GM12878 (cell line): Measurements from ENCODE around the gene NCDN. TPM values are rescaled to one million over a fixed set of nuclear protein-coding genes. Genes with fewer than 3 reads are reported as not detected.

Experiments
- ATAC-seq: fragments of 200-7000 bp; cut with Tn5 transposase; 3 replicates; pipeline ENCODE4 v1.9.1; 2020; ENCODE audit warnings: mild to moderate bottlenecking, moderate library complexity
- BruUV-seq: library from RNA; stranded (reverse); fragments of 400-500 nt; replicated peaks from 2 replicates; lab custom pipeline; 2021; lab: Mats Ljungman, UMichigan
- CTCF ChIA-PET: fragments of 300-600 bp; sonication (Branson Sonifier 250); formaldehyde crosslinking; extraction: SDS; loops from one replicate; lab custom pipeline; 2021; ENCODE audit warnings: inconsistent platforms; lab: Yijun Ruan, JAX
- POLR2A ChIA-PET: fragments of 350-600 bp; formaldehyde crosslinking; extraction: SDS; loops from one replicate; lab custom pipeline; 2021; ENCODE audit warnings: inconsistent platforms; lab: Charles Lee
- RAD21 ChIA-PET: fragments of 300-600 bp; sonication (Branson Sonifier 250); formaldehyde crosslinking; loops from one replicate; lab custom pipeline; 2023; ENCODE audit warnings: antibody characterized with exemption; ENCODE audit not compliant: unreplicated experiment; lab: Charles Lee
- SMC1A ChIA-PET: fragments of 300-600 bp; sonication (Branson Sonifier 250); formaldehyde crosslinking; loops from one replicate; lab custom pipeline; 2023; ENCODE audit not compliant: unreplicated experiment, uncharacterized antibody; lab: Charles Lee
- DNase-seq: peaks from one replicate; pipeline ENCODE4 v3.0.0-alpha.2; 2011; ENCODE audit warnings: low read depth, low spot score
- FAIRE-seq: peaks from 3 replicates; lab custom pipeline; 2011; peaks lifted over from hg19 to GRCh38; lab: Jason Lieb, UNC
- H2AFZ ChIP-seq: 2 replicates; pipeline ENCODE4 v1.6.0; 2011; ENCODE audit warnings: low read depth, low read length, control low read depth; ENCODE audit not compliant: control insufficient read depth
- H3K27ac ChIP-seq: 2 replicates; pipeline ENCODE4 v1.5.1; 2011; ENCODE audit warnings: control low read depth; ENCODE audit not compliant: control insufficient read depth, insufficient read depth
- H3K27me3 ChIP-seq, 2 experiments: replicated peaks in 1 of 2; 2 replicates each; pipeline versions ENCODE4 v1.6.0 to v1.6.1; 2011; ENCODE audit warnings: low read length in 1 of 2; ENCODE audit not compliant: control insufficient read depth in 2 of 2, insufficient read depth in 2 of 2
- H3K36me3 ChIP-seq, 2 experiments: 2 replicates each; pipeline ENCODE4 v1.5.1; 2011; ENCODE audit warnings: low read length in 1 of 2; ENCODE audit not compliant: control insufficient read depth in 2 of 2, insufficient read depth in 2 of 2
- H3K4me1 ChIP-seq: 2 replicates; pipeline ENCODE4 v1.6.1; 2011; ENCODE audit warnings: mild to moderate bottlenecking, low read length, moderate library complexity, mixed read lengths; ENCODE audit not compliant: control insufficient read depth, insufficient read depth
- H3K4me2 ChIP-seq: 2 replicates; pipeline ENCODE4 v1.6.0; 2011; ENCODE audit warnings: control low read depth; ENCODE audit not compliant: control insufficient read depth, insufficient read depth
- H3K4me3 ChIP-seq: fragments of 200-600 bp; sonication (generic); 2 replicates; pipeline ENCODE4 v1.5.1; 2016
- H3K79me2 ChIP-seq: 2 replicates; pipeline ENCODE4 v1.6.0; 2011; ENCODE audit warnings: low read length; ENCODE audit not compliant: control insufficient read depth, insufficient read depth
- H3K9ac ChIP-seq: 2 replicates; pipeline ENCODE4 v1.8.0; 2011; ENCODE audit warnings: low read length, control low read depth, mixed read lengths; ENCODE audit not compliant: control insufficient read depth, insufficient read depth
- H3K9me3 ChIP-seq: replicated peaks from 3 replicates; pipeline ENCODE4 v1.5.1; 2011; ENCODE audit warnings: mild to moderate bottlenecking, low read length; ENCODE audit not compliant: control insufficient read depth, insufficient read depth
- H4K20me1 ChIP-seq: 2 replicates; pipeline ENCODE4 v1.6.0; 2011; ENCODE audit not compliant: control insufficient read depth, insufficient read depth
- BRCA1 ChIP-seq: IDR thresholded peaks from 2 replicates; pipeline ENCODE4 v1.6.1; 2011; ENCODE audit warnings: low read depth, low read length, improper control_type of control experiment
- ESRRA ChIP-seq: IDR thresholded peaks from 2 replicates; pipeline ENCODE4 v1.6.1; 2012; ENCODE audit warnings: mild to moderate bottlenecking, low read length, improper control_type of control experiment
- FOS ChIP-seq: IDR thresholded peaks from 3 replicates; pipeline ENCODE4 v1.6.1; 2011; ENCODE audit warnings: borderline replicate concordance; ENCODE audit not compliant: insufficient read length; ENCODE audit errors: extremely low read depth
- GATAD2B ChIP-seq: fragments of 450-650 bp; conservative IDR thresholded peaks from 2 replicates; pipeline ENCODE4 v1.6.1; 2017; ENCODE audit warnings: low read depth, mild to moderate bottlenecking, moderate library complexity
- NKRF ChIP-seq: fragments of 450-650 bp; conservative IDR thresholded peaks from 2 replicates; pipeline ENCODE4 v1.6.1; 2017; ENCODE audit warnings: mild to moderate bottlenecking, moderate library complexity
- POU2F2 ChIP-seq: IDR thresholded peaks from 3 replicates; pipeline ENCODE4 v1.6.1; 2011; ENCODE audit warnings: low read depth, mild to moderate bottlenecking, low read length, borderline replicate concordance
- SIX5 ChIP-seq: IDR thresholded peaks from 2 replicates; pipeline ENCODE4 v1.6.1; 2011; ENCODE audit warnings: mild to moderate bottlenecking, low read depth, low read length, moderate library complexity; ENCODE audit not compliant: severe bottlenecking
- STAT1 ChIP-seq: fragments of 450-650 bp; conservative IDR thresholded peaks from 2 replicates; pipeline ENCODE4 v1.6.1; 2014; ENCODE audit warnings: antibody characterized with exemption, mild to moderate bottlenecking
- ZNF622 ChIP-seq: fragments of 450-650 bp; IDR thresholded peaks from 2 replicates; pipeline ENCODE4 v1.6.1; 2017; ENCODE audit warnings: mild to moderate bottlenecking, inconsistent platforms
- WGBS: methylation state at CpG from one replicate; pipeline ENCODE4 v1.1.6; 2016; ENCODE audit warnings: low lambda C conversion rate; ENCODE audit not compliant: insufficient replicate concordance, insufficient coverage; ENCODE audit errors: missing lambda C conversion rate; 5-methylcytosine and 5-hydroxymethylcytosine counted together
- in situ Hi-C: fragments of 300-500 bp; cut with MboI; formaldehyde crosslinking; loops from 9 replicates; pipeline ENCODE4 v1.14.3; 2018; ENCODE audit warnings: mixed read lengths
- intact Hi-C: fragments of 100-400 bp; cut with micrococcal nuclease; formaldehyde crosslinking; loops from one replicate; pipeline ENCODE4 v1.14.2; 2022; ENCODE audit not compliant: unreplicated experiment
- polyA plus RNA-seq, 11 experiments: library from polyadenylated mRNA; depleted of rRNA in 4 of 11; unstranded in 6 of 11; stranded (reverse) in 5 of 11; fragments of >200 nt; fragmentation: Nextera tagmentation in 4 of 11; fragmentation: Illumina TruSeq in 1 of 11; extraction: Ambion mirVana in 4 of 11; extraction: Trizol in 1 of 11; gene quantifications; 1 replicate in 1 of 11; 2 replicates in 10 of 11; pipeline versions ENCODE4 v1.2.1 to v1.2.3, GENCODE V29; 2011 to 2016; ENCODE audit warnings: inconsistent platforms in 2 of 11, missing spikeins in 2 of 11, low read depth in 1 of 11
- total RNA-seq, 4 experiments: library from RNA; depleted of rRNA in 3 of 4; stranded (reverse); fragments of >200 nt in 3 of 4; fragmentation: Illumina TruSeq in 1 of 4; extraction: Trizol in 1 of 4; gene quantifications; 2 replicates each; pipeline versions ENCODE4 v1.2.1 to v1.2.3, GENCODE V29; 2013 to 2021
- TF ChIP-seq, protein P1 (sequence below): IDR thresholded peaks from 2 replicates; pipeline ENCODE4 v1.6.1; 2011; ENCODE audit warnings: low read depth, low read length, improper control_type of control experiment, borderline replicate concordance
- TF ChIP-seq, protein P2 (sequence below): IDR thresholded peaks from 2 replicates; pipeline ENCODE4 v1.6.1; 2011; ENCODE audit warnings: mild to moderate bottlenecking, low read depth, low read length, moderate library complexity; ENCODE audit not compliant: insufficient replicate concordance

NCDN gene
- total and polyA plus RNA-seq, 10 of the 15 experiments (the other 5 are each of a cell fraction or from before 2014, with no cell fraction given), result 1.8 to 25.5 (median 10.9) TPM

DNA sequence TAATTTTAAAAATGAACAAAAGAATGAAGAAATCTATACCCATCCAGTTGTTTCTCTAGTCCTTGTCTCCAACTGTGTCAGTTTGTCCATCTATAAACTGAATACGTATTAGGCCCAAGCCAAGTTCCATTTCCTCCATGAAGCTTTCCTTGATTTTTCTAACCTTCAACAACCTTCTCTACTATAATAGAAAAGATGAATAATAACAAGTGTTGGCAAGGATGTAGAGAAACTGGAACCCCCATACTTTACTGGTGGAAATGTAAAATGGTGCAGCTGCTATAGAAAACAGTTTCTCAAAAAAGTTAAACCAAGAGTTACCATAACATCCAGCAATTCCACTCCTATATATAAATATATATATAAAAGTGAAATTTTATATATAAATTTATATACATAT, 11.0 kb upstream of the NCDN start (continued):
- TF ChIP-seq NKRF (no peak), ZNF622 (no peak)
- TF ChIP-seq, all 136 proteins: peak for 0

GRCh38 chr1:35553851-35554250, 3.7 kb upstream of the NCDN start:
- Histone ChIP-seq H4K20me1 (no peaks in the 10 kb centered on the region), H2AFZ (no peak overlapping the region), H3K9me3 (no peaks in the 10 kb centered on the region), H3K4me2 (no peak overlapping the region), H3K79me2 (peaks cover 46% of the 10 kb centered on the region)
- RAD21 ChIA-PET, result interaction anchor here (1.4 kb wide), 1 partner anchor 103 kb away, joined by 4 read pairs; no protein-coding TSS in a partner anchor
- no peak for FAIRE-seq
- no TSS peak for BruUV-seq
- TF ChIP-seq GATAD2B, result no peak
- TF ChIP-seq POU2F2, result no peak
- TF ChIP-seq FOS, result no peak
- no peak for TF ChIP-seq BRCA1
- TF ChIP-seq, protein P1, sequence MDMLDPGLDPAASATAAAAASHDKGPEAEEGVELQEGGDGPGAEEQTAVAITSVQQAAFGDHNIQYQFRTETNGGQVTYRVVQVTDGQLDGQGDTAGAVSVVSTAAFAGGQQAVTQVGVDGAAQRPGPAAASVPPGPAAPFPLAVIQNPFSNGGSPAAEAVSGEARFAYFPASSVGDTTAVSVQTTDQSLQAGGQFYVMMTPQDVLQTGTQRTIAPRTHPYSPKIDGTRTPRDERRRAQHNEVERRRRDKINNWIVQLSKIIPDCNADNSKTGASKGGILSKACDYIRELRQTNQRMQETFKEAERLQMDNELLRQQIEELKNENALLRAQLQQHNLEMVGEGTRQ, result no peak
- TF ChIP-seq, protein P2, sequence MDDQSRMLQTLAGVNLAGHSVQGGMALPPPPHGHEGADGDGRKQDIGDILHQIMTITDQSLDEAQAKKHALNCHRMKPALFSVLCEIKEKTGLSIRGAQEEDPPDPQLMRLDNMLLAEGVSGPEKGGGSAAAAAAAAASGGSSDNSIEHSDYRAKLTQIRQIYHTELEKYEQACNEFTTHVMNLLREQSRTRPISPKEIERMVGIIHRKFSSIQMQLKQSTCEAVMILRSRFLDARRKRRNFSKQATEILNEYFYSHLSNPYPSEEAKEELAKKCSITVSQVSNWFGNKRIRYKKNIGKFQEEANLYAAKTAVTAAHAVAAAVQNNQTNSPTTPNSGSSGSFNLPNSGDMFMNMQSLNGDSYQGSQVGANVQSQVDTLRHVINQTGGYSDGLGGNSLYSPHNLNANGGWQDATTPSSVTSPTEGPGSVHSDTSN, result no peak
- TF ChIP-seq SIX5, result no peak
- no peak for TF ChIP-seq STAT1
- no peak for TF ChIP-seq ESRRA
- TF ChIP-seq, all 136 proteins: peak for 0
- intact Hi-C loops, result no loop called here
- H3K9ac ChIP-seq, result no peak overlapping the region
- ChIA-PET POLR2A (no interaction called here), SMC1A (interaction anchor here (7.2 kb wide), 1 partner anchor 102 kb away, joined by 67 read pairs; no protein-coding TSS in a partner anchor), CTCF (interaction anchor here (1.0 to 6.5 kb wide), 2 partner anchors 103 to 162 kb away, joined by 4 to 95 read pairs; no protein-coding TSS in a partner anchor)
- peaks cover 10% of the 10 kb centered on the region for H3K4me1 ChIP-seq
- H3K27ac ChIP-seq, result no peak overlapping the region
- in situ Hi-C loops, result no loop called here
- no peak for ATAC-seq
- no peak overlapping the region for H3K4me3 ChIP-seq
- peaks cover 0 to 5% of the 10 kb centered on the region in 2 experiments; a peak in 3 of 4 replicates for H3K36me3 ChIP-seq
- 94% methylated on average over 2 of the region's 2 CpGs for WGBS
- no peak for DNase-seq
- no peaks in the 10 kb centered on the region for H3K27me3 ChIP-seq
